Measurements from ENCODE around the gene PRDM16. TPM values are rescaled to one million over a fixed set of nuclear protein-coding genes. Genes with fewer than 3 reads are reported as not detected.

PRDM16 gene
- total RNA-seq, 1 experiment from 2014 or later, result 1.6 TPM

GRCh38 chr1:3474016-3474415, 405.0 kb downstream of the PRDM16 start:
- POLR2A ChIA-PET, result no interaction called here

More at GRCh38 chr1:3474016-3474415, 405.0 kb downstream of the PRDM16 start:
- TF ChIP-seq ZNF425 (CRISPR knock-in tag; conservative IDR thresholded peaks at IDR 0.05) (no peak), ZNF423 (CRISPR knock-in tag; IDR thresholded peaks at IDR 0.05) (no peak), MLX (CRISPR knock-in tag; IDR thresholded peaks at IDR 0.05) (no peak), TEAD1 (CRISPR knock-in tag; IDR thresholded peaks at IDR 0.05) (no peak), AFF4 (CRISPR knock-in tag; IDR thresholded peaks at IDR 0.05; ENCODE audit: borderline replicate concordance) (no peak), CREB1 (CRISPR knock-in tag; IDR thresholded peaks at IDR 0.05) (no peak), ZNF416 (CRISPR knock-in tag; IDR thresholded peaks at IDR 0.05) (no peak), CBFB (CRISPR knock-in tag; IDR thresholded peaks at IDR 0.05; ENCODE audit: low read depth) (no peak), RORB (CRISPR knock-in tag; IDR thresholded peaks at IDR 0.05) (no peak)
- TF ChIP-seq, protein P1, sequence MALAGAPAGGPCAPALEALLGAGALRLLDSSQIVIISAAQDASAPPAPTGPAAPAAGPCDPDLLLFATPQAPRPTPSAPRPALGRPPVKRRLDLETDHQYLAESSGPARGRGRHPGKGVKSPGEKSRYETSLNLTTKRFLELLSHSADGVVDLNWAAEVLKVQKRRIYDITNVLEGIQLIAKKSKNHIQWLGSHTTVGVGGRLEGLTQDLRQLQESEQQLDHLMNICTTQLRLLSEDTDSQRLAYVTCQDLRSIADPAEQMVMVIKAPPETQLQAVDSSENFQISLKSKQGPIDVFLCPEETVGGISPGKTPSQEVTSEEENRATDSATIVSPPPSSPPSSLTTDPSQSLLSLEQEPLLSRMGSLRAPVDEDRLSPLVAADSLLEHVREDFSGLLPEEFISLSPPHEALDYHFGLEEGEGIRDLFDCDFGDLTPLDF (CRISPR knock-in tag; IDR thresholded peaks at IDR 0.05), result no peak
- TF ChIP-seq, protein P2, sequence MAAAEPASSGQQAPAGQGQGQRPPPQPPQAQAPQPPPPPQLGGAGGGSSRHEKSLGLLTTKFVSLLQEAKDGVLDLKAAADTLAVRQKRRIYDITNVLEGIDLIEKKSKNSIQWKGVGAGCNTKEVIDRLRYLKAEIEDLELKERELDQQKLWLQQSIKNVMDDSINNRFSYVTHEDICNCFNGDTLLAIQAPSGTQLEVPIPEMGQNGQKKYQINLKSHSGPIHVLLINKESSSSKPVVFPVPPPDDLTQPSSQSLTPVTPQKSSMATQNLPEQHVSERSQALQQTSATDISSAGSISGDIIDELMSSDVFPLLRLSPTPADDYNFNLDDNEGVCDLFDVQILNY (CRISPR knock-in tag; IDR thresholded peaks at IDR 0.05), result no peak
- Mint-ChIP-seq H3K4me1 (peaks cover 17% of the 10 kb centered on the region), H3K9me3 (no peaks in the 10 kb centered on the region), H3K27ac (peak overlapping the region; percentile 44; the same call in 1 of the 2 replicates), H3K27me3 (ENCODE audit: low read depth) (no peaks in the 10 kb centered on the region), H3K36me3 (peaks cover 11% of the 10 kb centered on the region; the same call in 1 of the 2 replicates), H3K4me3 (no peak overlapping the region)
- CTCF ChIA-PET, result interaction anchor here (0.6 to 4.1 kb wide), 3 partner anchors 11 to 21 kb away, joined by 5 to 165 read pairs (median 43); partner anchors contain the start of gene ARHGEF16
- ATAC-seq, result no peak
- no peak for DNase-seq (ENCODE audit: low spot score)
